ENCODE measurements around the gene MYEF2.
A peak's percentile ranks its signal among the peaks of the same experiment; 100 is the strongest.

The MYEF2 gene

GRCh38 chr15:48086576-48086975 lies 91.5 kb downstream of the MYEF2 start:
- DNase-seq (ENCODE audit: low spot score), result no peak

GRCh38 chr15:48086133-48086532 lies 92.0 kb downstream of the MYEF2 start:
- no peak for DNase-seq (ENCODE audit: low spot score)

GRCh38 chr15:48085591-48085930 lies 92.5 kb downstream of the MYEF2 start:
- DNase-seq (ENCODE audit: low spot score), result no peak

- DNase-seq (ENCODE audit: low spot score), result peak; percentile 70
Measured at GRCh38 chr15:48084759-48085590, 93.1 kb downstream of the MYEF2 start.

Measured in D341Med (cell line).